GM11168 (cell line): ENCODE measurements around the gene RYR2.
"Not testable (repeated sequence)": the region's sequence is repeated elsewhere in the genome, so short reads cannot be mapped to it uniquely, and the experiment has no call there.

Experiments used
- in situ Hi-C: fragments of 300-500 bp; cut with MboI; formaldehyde crosslinking; loops from one replicate; pipeline ENCODE4 v1.12.0; 2022; ENCODE audit warnings: low sequenced_read_pairs; ENCODE audit not compliant: unreplicated experiment

Gene RYR2

GRCh38 chr1:237591353-237591752, 549.4 kb downstream of the RYR2 start:
- in situ Hi-C loops = no loop called here

GRCh38 chr1:237603036-237603568, 561.1 kb downstream of the RYR2 start:
- in situ Hi-C loops = not testable (repeated sequence)

- in situ Hi-C loops = no loop called here
These were observed 566.4 kb downstream of the RYR2 start for GRCh38 chr1:237608433-237608832.

GRCh38 chr1:237610157-237610556, 568.2 kb downstream of the RYR2 start:
- in situ Hi-C loops = no loop called here

GRCh38 chr1:237613984-237614383, 572.0 kb downstream of the RYR2 start:
- in situ Hi-C loops = no loop called here

GRCh38 chr1:237619553-237619952, 577.6 kb downstream of the RYR2 start:
- in situ Hi-C loops = no loop called here

GRCh38 chr1:237634922-237635321, 592.9 kb downstream of the RYR2 start:
- in situ Hi-C loops = no loop called here

GRCh38 chr1:237638555-237638954, 596.6 kb downstream of the RYR2 start:
- in situ Hi-C loops = no loop called here

- in situ Hi-C loops = no loop called here
These were observed 598.2 kb downstream of the RYR2 start for GRCh38 chr1:237640011-237640671.

GRCh38 chr1:237640966-237641365, 599.0 kb downstream of the RYR2 start:
- in situ Hi-C loops = no loop called here

- in situ Hi-C loops = no loop called here
These were observed 608.8 kb downstream of the RYR2 start for GRCh38 chr1:237650809-237651208.

- in situ Hi-C loops = no loop called here
These were observed 613.8 kb downstream of the RYR2 start for GRCh38 chr1:237655778-237656177.

GRCh38 chr1:237664348-237664747, 622.4 kb downstream of the RYR2 start:
- in situ Hi-C loops = no loop called here

GRCh38 chr1:237670302-237670701, 628.3 kb downstream of the RYR2 start:
- in situ Hi-C loops = no loop called here

GRCh38 chr1:237671262-237671661, 629.3 kb downstream of the RYR2 start:
- in situ Hi-C loops = no loop called here

GRCh38 chr1:237671935-237672334, 630.0 kb downstream of the RYR2 start:
- in situ Hi-C loops = no loop called here

GRCh38 chr1:237672748-237673147, 630.8 kb downstream of the RYR2 start:
- in situ Hi-C loops = no loop called here

GRCh38 chr1:237673631-237674030, 631.6 kb downstream of the RYR2 start:
- in situ Hi-C loops = no loop called here

GRCh38 chr1:237677979-237678378, 636.0 kb downstream of the RYR2 start:
- in situ Hi-C loops = no loop called here

GRCh38 chr1:237679687-237680086, 637.7 kb downstream of the RYR2 start:
- in situ Hi-C loops = no loop called here

- in situ Hi-C loops = no loop called here
These were observed 639.2 kb downstream of the RYR2 start for GRCh38 chr1:237681210-237681609.

GRCh38 chr1:237684236-237684635, 642.3 kb downstream of the RYR2 start:
- in situ Hi-C loops = no loop called here
